Uterus (tissue), 2 donors: ENCODE measurements around the gene C2orf92.

ENCODE experiments used
- POLR2A ChIP-seq, 2 donors: fragments of 450-650 bp; IDR thresholded peaks; one replicate each; pipeline ENCODE4 v1.6.1; 2016; ENCODE audit warnings: antibody characterized with exemption in 2 of 2, mild to moderate bottlenecking in 1 of 2, moderate library complexity in 1 of 2
- TF ChIP-seq, protein P1 (sequence below), 4 experiments: fragments of 200-600 bp in 2 of 4; fragments of 450-650 bp in 2 of 4; sonication (generic) in 2 of 4; IDR thresholded peaks; one replicate each; pipeline ENCODE4 v1.5.1; 2016 to 2019; ENCODE audit warnings: antibody characterized with exemption in 4 of 4, mild to moderate bottlenecking in 2 of 4, moderate library complexity in 1 of 4

DNA sequence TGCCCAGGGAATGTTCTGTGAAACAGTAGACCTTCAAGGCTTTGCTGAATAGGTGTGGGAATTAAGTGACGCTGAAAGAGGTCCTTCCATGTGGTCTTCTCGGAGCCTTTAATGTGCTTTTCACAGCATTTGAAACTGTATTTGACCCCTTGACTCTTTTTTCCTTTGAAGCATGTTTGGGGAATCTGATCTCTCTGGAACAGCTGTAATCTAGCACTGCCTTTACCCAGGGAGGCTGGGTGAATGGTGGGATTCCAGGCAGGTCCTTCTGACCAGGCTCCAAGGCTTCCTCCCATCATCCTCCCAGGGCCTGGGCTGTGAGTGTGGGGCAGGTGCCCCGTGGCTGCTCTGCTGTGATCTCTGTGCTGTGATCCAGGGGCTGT lies 48.1 kb downstream of the C2orf92 start:
- TF ChIP-seq, protein P1, sequence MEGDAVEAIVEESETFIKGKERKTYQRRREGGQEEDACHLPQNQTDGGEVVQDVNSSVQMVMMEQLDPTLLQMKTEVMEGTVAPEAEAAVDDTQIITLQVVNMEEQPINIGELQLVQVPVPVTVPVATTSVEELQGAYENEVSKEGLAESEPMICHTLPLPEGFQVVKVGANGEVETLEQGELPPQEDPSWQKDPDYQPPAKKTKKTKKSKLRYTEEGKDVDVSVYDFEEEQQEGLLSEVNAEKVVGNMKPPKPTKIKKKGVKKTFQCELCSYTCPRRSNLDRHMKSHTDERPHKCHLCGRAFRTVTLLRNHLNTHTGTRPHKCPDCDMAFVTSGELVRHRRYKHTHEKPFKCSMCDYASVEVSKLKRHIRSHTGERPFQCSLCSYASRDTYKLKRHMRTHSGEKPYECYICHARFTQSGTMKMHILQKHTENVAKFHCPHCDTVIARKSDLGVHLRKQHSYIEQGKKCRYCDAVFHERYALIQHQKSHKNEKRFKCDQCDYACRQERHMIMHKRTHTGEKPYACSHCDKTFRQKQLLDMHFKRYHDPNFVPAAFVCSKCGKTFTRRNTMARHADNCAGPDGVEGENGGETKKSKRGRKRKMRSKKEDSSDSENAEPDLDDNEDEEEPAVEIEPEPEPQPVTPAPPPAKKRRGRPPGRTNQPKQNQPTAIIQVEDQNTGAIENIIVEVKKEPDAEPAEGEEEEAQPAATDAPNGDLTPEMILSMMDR (IDR thresholded peaks at IDR 0.05): no peak
- TF ChIP-seq POLR2A (IDR thresholded peaks at IDR 0.05): no peak
